Vagina (tissue), 2 donors: ENCODE results near the gene SUPT6H. TPM values are rescaled to one million over a fixed set of nuclear protein-coding genes. Genes with fewer than 3 reads are reported as not detected.
"Not testable (repeated sequence)": the region's sequence is repeated elsewhere in the genome, so short reads cannot be mapped to it uniquely, and the experiment has no call there.

Experiments used
- DNase-seq, 2 donors: peaks; one replicate each; pipeline ENCODE4 v3.0.0-alpha.2; 2017; ENCODE audit errors: extremely low spot score in 2 of 2
- H3K27ac ChIP-seq: fragments of 200-600 bp; sonication (generic); one replicate; pipeline ENCODE4 v1.5.1; 2019
- H3K27me3 ChIP-seq: fragments of 200-600 bp; sonication (generic); one replicate; pipeline ENCODE4 v1.5.1; 2019
- H3K36me3 ChIP-seq, 2 donors: fragments of 200-600 bp; sonication (generic); one replicate each; pipeline ENCODE4 v1.5.1; 2017 to 2019
- H3K4me1 ChIP-seq: fragments of 200-600 bp; sonication (generic); one replicate; pipeline ENCODE4 v1.5.1; 2019
- H3K4me3 ChIP-seq, 2 donors: fragments of 200-600 bp; sonication (generic); 1 replicate in 1 of 2; 2 replicates in 1 of 2; pipeline ENCODE4 v1.5.1; 2016 to 2019
- H3K9me3 ChIP-seq: fragments of 200-600 bp; sonication (generic); one replicate; pipeline ENCODE4 v1.5.1; 2019
- POLR2A ChIP-seq, 2 donors: fragments of 450-650 bp; IDR thresholded peaks; one replicate each; pipeline ENCODE4 v1.6.1; 2017; ENCODE audit warnings: antibody characterized with exemption in 2 of 2, mild to moderate bottlenecking in 2 of 2, moderate library complexity in 2 of 2
- POLR2AphosphoS5 ChIP-seq, 2 donors: sonication (generic); formaldehyde crosslinking; IDR thresholded peaks; one replicate each; pipeline ENCODE4 v1.9.0; 2017; ENCODE audit warnings: antibody characterized with exemption in 2 of 2, mild to moderate bottlenecking in 2 of 2, low read depth in 1 of 2; ENCODE audit not compliant: insufficient read depth in 1 of 2
- intact Hi-C: fragments of 100-400 bp; cut with DNase I; formaldehyde crosslinking; loops from one replicate; pipeline ENCODE4 v1.15.1; 2023
- total RNA-seq: library from RNA; depleted of rRNA; stranded (reverse); fragments of >200 nt; gene quantifications from one replicate; pipeline ENCODE4 v1.2.3, GENCODE V29; 2016
- TF ChIP-seq, protein P1 (sequence below), 3 experiments: fragments of 450-650 bp in 2 of 3; fragments of 200-600 bp in 1 of 3; sonication (generic) in 1 of 3; IDR thresholded peaks; one replicate each; pipeline ENCODE4 v1.5.1; 2017 to 2019; ENCODE audit warnings: antibody characterized with exemption in 3 of 3, mild to moderate bottlenecking in 2 of 3, moderate library complexity in 2 of 3

The SUPT6H gene
- total RNA-seq, 1 donor from 2014 or later: 89.6 TPM

DNA sequence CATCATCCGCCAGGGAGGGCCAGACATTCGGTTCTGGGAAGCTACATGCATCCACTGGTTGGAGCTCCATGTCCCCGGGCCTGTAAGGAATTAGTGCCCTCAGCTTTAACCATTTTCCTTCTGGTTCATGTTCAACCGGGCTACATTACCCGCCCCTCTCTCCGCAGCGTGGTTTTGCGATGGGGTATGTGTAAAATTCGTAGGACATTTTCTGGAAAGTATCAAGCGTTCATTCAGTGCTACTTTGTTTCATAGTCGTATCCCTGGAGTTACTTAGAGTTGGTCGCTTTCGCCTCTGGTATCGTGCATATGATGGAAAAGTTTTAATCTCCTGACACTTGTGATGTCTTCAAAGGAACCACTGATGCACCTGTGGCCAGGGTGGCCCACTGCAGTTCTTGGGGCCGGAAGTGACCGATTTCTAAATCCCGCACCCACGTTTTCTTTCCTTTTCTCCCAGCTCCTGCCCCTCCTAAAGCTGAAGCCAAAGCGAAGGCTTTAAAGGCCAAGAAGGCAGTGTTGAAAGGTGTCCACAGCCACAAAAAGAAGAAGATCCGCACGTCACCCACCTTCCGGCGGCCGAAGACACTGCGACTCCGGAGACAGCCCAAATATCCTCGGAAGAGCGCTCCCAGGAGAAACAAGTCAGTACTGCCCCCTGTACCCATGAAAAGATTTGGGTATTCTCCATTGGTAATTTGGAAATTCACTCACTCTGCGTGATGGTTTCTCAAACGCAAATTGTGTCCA, 58.4 kb downstream of the SUPT6H start:
- Histone ChIP-seq H3K27ac (peak overlapping the region; percentile 93), H3K4me3 (peak overlapping the region; percentile 91 to 98), H3K9me3 (no peaks in the 10 kb centered on the region), H3K36me3 (peaks cover 0 to 34% of the 10 kb centered on the region in 2 donors), H3K27me3 (no peaks in the 10 kb centered on the region), H3K4me1 (peaks cover 74% of the 10 kb centered on the region)
- intact Hi-C loops: no loop called here
- DNase-seq: no peak
- no peak for TF ChIP-seq POLR2AphosphoS5 (IDR thresholded peaks at IDR 0.05; ENCODE audit: insufficient read depth in 1 of 2, low read depth in 1 of 2)
- TF ChIP-seq, protein P1, sequence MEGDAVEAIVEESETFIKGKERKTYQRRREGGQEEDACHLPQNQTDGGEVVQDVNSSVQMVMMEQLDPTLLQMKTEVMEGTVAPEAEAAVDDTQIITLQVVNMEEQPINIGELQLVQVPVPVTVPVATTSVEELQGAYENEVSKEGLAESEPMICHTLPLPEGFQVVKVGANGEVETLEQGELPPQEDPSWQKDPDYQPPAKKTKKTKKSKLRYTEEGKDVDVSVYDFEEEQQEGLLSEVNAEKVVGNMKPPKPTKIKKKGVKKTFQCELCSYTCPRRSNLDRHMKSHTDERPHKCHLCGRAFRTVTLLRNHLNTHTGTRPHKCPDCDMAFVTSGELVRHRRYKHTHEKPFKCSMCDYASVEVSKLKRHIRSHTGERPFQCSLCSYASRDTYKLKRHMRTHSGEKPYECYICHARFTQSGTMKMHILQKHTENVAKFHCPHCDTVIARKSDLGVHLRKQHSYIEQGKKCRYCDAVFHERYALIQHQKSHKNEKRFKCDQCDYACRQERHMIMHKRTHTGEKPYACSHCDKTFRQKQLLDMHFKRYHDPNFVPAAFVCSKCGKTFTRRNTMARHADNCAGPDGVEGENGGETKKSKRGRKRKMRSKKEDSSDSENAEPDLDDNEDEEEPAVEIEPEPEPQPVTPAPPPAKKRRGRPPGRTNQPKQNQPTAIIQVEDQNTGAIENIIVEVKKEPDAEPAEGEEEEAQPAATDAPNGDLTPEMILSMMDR (IDR thresholded peaks at IDR 0.05): no peak
- no peak for TF ChIP-seq POLR2A (IDR thresholded peaks at IDR 0.05)

DNA sequence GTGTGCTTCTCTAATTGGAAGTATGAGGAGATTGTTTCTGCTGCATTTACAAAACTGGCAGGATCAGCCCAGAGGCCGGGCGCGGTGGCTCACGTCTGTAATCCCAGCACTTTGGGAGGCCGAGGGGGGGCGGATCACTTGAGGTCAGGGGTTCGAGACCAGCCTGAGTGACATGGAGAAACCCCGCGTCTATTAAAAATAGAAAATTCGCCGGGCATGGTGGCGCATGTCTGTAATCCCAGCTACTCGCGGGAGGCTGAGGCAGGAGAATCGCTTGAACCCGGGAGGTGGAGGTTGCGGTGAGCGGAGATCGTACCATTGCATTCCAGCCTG, 59.0 kb downstream of the SUPT6H start:
- DNase-seq, H3K9me3 ChIP-seq, intact Hi-C loops, H3K27me3 ChIP-seq: not testable (repeated sequence)
- peak overlapping the region; percentile 91 to 98 for H3K4me3 ChIP-seq
- H3K27ac ChIP-seq: peak overlapping the region; percentile 93
- H3K36me3 ChIP-seq: peaks cover 0 to 31% of the 10 kb centered on the region in 2 donors
- peaks cover 80% of the 10 kb centered on the region for H3K4me1 ChIP-seq

DNA sequence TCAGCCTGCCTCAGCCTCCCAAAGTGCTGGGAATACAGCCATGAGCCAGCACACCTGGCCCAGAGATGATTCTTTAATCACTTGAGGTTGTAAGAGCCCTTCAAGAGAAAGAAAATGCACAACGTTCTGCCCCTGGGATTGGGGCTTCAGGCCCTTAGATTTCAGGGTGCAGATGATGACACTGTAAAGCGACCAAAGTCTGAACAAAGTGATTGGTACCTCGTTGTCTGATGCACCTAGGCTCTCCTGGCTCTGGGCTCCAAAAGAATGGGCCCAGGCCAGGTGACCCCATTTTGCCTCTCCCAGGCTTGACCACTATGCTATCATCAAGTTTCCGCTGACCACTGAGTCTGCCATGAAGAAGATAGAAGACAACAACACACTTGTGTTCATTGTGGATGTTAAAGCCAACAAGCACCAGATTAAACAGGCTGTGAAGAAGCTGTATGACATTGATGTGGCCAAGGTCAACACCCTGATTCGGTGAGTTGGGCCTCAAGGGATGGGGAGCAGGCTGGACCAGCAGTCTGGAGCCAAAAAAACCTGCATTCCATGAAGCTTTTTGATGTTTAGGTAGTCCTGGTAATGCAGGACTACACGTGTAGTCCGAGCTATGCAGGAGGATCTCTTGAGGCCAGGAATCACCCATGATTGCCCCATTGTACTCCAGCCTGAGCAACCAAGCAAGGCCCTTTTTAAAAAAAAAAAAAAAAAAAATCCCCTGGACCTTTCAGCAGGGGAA, 60.6 kb downstream of the SUPT6H start:
- H3K9me3 ChIP-seq: no peaks in the 10 kb centered on the region
- TF ChIP-seq POLR2AphosphoS5 (IDR thresholded peaks at IDR 0.05; ENCODE audit: insufficient read depth in 1 of 2, low read depth in 1 of 2) (no peak), POLR2A (IDR thresholded peaks at IDR 0.05) (no peak)
- TF ChIP-seq, protein P1 (IDR thresholded peaks at IDR 0.05): no peak
- no peak overlapping the region for H3K4me3 ChIP-seq
- intact Hi-C loops: no loop called here
- peaks cover 65% of the 10 kb centered on the region for H3K4me1 ChIP-seq
- no peaks in the 10 kb centered on the region for H3K27me3 ChIP-seq
- H3K36me3 ChIP-seq: peaks cover 0 to 31% of the 10 kb centered on the region in 2 donors
- no peak for DNase-seq
- no peak overlapping the region for H3K27ac ChIP-seq

DNA sequence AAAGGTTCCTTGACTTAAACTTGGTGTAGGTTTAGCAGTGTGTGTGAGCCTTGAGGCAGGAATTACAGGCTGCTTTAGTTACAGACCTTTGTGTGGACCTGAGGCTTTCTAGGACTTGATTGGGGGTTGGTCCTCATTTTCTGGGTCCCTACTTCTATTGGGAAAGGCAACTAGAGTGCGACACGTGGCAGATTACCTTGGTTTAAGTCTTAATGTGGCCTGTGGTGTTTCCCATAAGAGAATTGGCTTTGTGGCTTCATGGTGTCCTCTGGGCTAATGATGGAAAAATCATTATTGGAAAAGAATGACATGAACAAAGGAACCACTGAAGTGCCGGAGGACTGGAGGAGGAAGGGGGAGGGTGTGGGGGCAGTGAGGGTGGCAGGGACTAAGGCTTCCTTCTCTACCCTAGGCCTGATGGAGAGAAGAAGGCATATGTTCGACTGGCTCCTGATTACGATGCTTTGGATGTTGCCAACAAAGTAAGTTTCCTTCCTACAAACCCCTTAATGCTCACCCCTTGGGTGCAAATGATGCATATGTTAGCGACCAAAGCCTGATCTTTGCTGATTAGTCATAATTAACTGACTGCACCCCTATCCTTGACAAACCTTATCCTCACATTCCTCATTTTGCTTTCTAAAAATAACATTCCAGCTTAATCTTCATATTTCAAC, 61.3 kb downstream of the SUPT6H start:
- Histone ChIP-seq H3K9me3 (no peaks in the 10 kb centered on the region), H3K4me1 (peaks cover 58% of the 10 kb centered on the region), H3K36me3 (peaks cover 0 to 31% of the 10 kb centered on the region in 2 donors), H3K27me3 (no peaks in the 10 kb centered on the region), H3K27ac (no peak overlapping the region), H3K4me3 (no peak overlapping the region)
- TF ChIP-seq, protein P1 (IDR thresholded peaks at IDR 0.05): no peak
- no peak for TF ChIP-seq POLR2AphosphoS5 (IDR thresholded peaks at IDR 0.05; ENCODE audit: insufficient read depth in 1 of 2, low read depth in 1 of 2)
- DNase-seq: no peak
- intact Hi-C loops: no loop called here

DNA sequence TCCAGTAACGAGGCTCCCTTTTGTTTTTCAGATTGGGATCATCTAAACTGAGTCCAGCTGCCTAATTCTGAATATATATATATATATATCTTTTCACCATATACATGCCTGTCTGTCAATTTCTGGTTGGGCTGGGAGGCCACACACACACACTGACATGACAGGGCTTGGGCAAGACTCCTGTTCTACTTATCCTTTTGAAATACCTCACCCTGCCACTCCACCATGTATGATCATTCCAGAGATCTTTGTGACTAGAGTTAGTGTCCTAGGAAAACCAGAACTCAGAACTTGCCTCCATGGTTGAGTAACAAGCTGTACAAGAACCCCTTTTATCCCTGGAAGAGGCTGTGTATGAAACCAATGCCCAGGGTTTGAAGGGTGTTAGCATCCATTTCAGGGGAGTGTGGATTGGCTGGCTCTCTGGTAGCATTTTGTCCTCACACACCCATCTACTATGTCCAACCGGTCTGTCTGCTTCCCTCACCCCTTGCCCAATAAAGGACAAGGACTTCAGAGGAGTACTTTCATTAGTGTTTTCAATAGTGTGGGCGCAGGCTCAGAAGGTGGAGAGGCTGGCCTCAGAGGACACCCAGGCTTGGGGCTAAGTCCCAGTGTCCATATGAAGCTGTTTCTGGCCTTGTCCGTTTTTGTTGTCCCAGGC, 62.0 kb downstream of the SUPT6H start:
- peaks cover 0 to 31% of the 10 kb centered on the region in 2 donors for H3K36me3 ChIP-seq
- peaks cover 51% of the 10 kb centered on the region for H3K4me1 ChIP-seq
- H3K9me3 ChIP-seq, DNase-seq, H3K4me3 ChIP-seq, H3K27ac ChIP-seq, intact Hi-C loops, H3K27me3 ChIP-seq: not testable (repeated sequence)
